ENCODE measurements around the gene RAB41. TPM values are rescaled to one million over a fixed set of nuclear protein-coding genes. Genes with fewer than 3 reads are reported as not detected.
"Not testable (repeated sequence)": the region's sequence is repeated elsewhere in the genome, so short reads cannot be mapped to it uniquely, and the experiment has no call there.

The RAB41 gene
- not detected for total RNA-seq

- DNase-seq: no peak
These were observed at the start of gene RAB41 for GRCh38 chrX:70281951-70282350. Gene RAB41, plus strand, starts transcription at chrX:70282172. Its CDS starts 46 bp downstream, at chrX:70282218.

- no peak for DNase-seq
These were observed 47.6 kb upstream of the RAB41 start, which contains the start of gene AWAT1 for GRCh38 chrX:70234355-70234754. Gene AWAT1, plus strand, starts transcription at chrX:70234655. Its CDS starts 41 bp downstream, at chrX:70234696.

GRCh38 chrX:70240751-70241150 lies 41.2 kb upstream of the RAB41 start:
- DNase-seq: no peak

- no peak for DNase-seq
These were observed 40.5 kb upstream of the RAB41 start for GRCh38 chrX:70241501-70241900.

GRCh38 chrX:70243601-70244000 lies 38.4 kb upstream of the RAB41 start:
- not testable (repeated sequence) for DNase-seq

- no peak for DNase-seq
These were observed 37.1 kb upstream of the RAB41 start for GRCh38 chrX:70244881-70245280.

- no peak for DNase-seq
These were observed 34.7 kb upstream of the RAB41 start for GRCh38 chrX:70247252-70247651.

GRCh38 chrX:70252491-70252890 lies 29.5 kb upstream of the RAB41 start:
- no peak for DNase-seq

- no peak for DNase-seq
These were observed 28.5 kb upstream of the RAB41 start for GRCh38 chrX:70253377-70254062.

- DNase-seq: no peak
These were observed 27.9 kb upstream of the RAB41 start for GRCh38 chrX:70254063-70254400.

GRCh38 chrX:70254909-70255308 lies 27.1 kb upstream of the RAB41 start:
- DNase-seq: no peak

- DNase-seq: no peak
These were observed 26.5 kb upstream of the RAB41 start for GRCh38 chrX:70255452-70255851.

- no peak for DNase-seq
These were observed 24.3 kb upstream of the RAB41 start for GRCh38 chrX:70257423-70258288.

GRCh38 chrX:70260104-70260503 lies 21.9 kb upstream of the RAB41 start, which contains the start of gene P2RY4:
Gene P2RY4, minus strand, starts transcription at chrX:70260204. Its CDS starts 580 bp downstream, at chrX:70259624.
- DNase-seq: no peak

GRCh38 chrX:70262952-70263567 lies 18.9 kb upstream of the RAB41 start:
- DNase-seq: no peak

- no peak for DNase-seq
These were observed 17.2 kb upstream of the RAB41 start for GRCh38 chrX:70264784-70265183.

GRCh38 chrX:70268034-70268433 lies 13.9 kb upstream of the RAB41 start, which contains the start of gene ARR3:
Gene ARR3, plus strand, starts transcription at chrX:70268334. Its CDS starts 1,052 bp downstream, at chrX:70269386.
- no peak for DNase-seq

GRCh38 chrX:70274029-70274428 lies 7.9 kb upstream of the RAB41 start:
- DNase-seq: not testable (repeated sequence)

- no peak for DNase-seq
These were observed 2.9 kb upstream of the RAB41 start for GRCh38 chrX:70279081-70279480.

- DNase-seq: no peak
These were observed 1.4 kb upstream of the RAB41 start for GRCh38 chrX:70280573-70280972.

GRCh38 chrX:70289168-70289792 lies 7.3 kb downstream of the RAB41 start:
- DNase-seq: no peak

All from skin of body (tissue), 2 donors.